Loucy (cell line): ENCODE measurements around the gene GJC3.

Source experiments
- EZH2phosphoT487 ChIP-seq: fragments of 200-600 bp; IDR thresholded peaks from 2 replicates; pipeline ENCODE4 v1.6.1; 2018; ENCODE audit warnings: antibody characterized with exemption, mild to moderate bottlenecking, moderate library complexity, borderline replicate concordance
- TF ChIP-seq, protein P1 (sequence below): fragments of 200-600 bp; sonication (generic); conservative IDR thresholded peaks from 2 replicates; pipeline ENCODE4 v1.5.1; 2014; ENCODE audit warnings: mild to moderate bottlenecking, antibody characterized with exemption, low read length

DNA sequence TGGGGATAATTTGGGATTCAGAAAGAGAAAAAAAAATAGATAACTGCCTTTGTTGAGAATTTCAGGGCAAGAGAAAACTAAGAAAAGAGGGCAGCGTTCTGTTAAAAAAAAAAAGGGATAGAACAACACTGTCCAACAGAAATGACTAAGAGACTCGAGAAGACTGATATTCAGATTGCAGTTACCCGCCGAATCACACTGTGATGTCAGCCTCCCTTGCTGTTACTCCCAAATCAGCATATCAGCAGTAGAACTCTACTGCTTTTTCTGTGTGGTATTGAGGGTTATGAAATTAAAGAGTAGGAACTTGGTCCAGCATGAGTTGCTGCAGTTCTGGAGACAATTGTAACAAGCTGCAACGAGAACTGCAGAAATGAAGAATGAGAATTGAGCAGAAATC, 1.9 kb downstream of the GJC3 start:
- TF ChIP-seq, protein P1, sequence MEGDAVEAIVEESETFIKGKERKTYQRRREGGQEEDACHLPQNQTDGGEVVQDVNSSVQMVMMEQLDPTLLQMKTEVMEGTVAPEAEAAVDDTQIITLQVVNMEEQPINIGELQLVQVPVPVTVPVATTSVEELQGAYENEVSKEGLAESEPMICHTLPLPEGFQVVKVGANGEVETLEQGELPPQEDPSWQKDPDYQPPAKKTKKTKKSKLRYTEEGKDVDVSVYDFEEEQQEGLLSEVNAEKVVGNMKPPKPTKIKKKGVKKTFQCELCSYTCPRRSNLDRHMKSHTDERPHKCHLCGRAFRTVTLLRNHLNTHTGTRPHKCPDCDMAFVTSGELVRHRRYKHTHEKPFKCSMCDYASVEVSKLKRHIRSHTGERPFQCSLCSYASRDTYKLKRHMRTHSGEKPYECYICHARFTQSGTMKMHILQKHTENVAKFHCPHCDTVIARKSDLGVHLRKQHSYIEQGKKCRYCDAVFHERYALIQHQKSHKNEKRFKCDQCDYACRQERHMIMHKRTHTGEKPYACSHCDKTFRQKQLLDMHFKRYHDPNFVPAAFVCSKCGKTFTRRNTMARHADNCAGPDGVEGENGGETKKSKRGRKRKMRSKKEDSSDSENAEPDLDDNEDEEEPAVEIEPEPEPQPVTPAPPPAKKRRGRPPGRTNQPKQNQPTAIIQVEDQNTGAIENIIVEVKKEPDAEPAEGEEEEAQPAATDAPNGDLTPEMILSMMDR = no peak
- TF ChIP-seq EZH2phosphoT487 = no peak
